ENCODE data around the gene DNASE1.
A peak's percentile ranks its signal among the peaks of the same experiment; 100 is the strongest.

GRCh38 chr16:3611146-3611975 lies 43.1 kb upstream of the DNASE1 start, which contains the start of gene SLX4:
- TF ChIP-seq, protein P1, sequence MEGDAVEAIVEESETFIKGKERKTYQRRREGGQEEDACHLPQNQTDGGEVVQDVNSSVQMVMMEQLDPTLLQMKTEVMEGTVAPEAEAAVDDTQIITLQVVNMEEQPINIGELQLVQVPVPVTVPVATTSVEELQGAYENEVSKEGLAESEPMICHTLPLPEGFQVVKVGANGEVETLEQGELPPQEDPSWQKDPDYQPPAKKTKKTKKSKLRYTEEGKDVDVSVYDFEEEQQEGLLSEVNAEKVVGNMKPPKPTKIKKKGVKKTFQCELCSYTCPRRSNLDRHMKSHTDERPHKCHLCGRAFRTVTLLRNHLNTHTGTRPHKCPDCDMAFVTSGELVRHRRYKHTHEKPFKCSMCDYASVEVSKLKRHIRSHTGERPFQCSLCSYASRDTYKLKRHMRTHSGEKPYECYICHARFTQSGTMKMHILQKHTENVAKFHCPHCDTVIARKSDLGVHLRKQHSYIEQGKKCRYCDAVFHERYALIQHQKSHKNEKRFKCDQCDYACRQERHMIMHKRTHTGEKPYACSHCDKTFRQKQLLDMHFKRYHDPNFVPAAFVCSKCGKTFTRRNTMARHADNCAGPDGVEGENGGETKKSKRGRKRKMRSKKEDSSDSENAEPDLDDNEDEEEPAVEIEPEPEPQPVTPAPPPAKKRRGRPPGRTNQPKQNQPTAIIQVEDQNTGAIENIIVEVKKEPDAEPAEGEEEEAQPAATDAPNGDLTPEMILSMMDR (IDR thresholded peaks at IDR 0.05) = peak in 1 of 6 experiments; percentile 11
- TF ChIP-seq POLR2A (IDR thresholded peaks at IDR 0.05) = peak; percentile 72 to 84

All from adrenal gland (tissue), 5 donors.